GM19025 (cell line): ENCODE results near the gene MPV17L2.

ENCODE experiments used
- ATAC-seq: cut with Tn5 transposase; IDR thresholded peaks from one replicate; pipeline ENCODE4 v1.9.1; 2021; ENCODE audit warnings: mild to moderate bottlenecking, low read depth, moderate library complexity; ENCODE audit not compliant: unreplicated experiment

Gene MPV17L2

GRCh38 chr19:18160493-18160970 lies 32.5 kb upstream of the MPV17L2 start:
- ATAC-seq, result no peak

GRCh38 chr19:18160971-18161635 lies 31.9 kb upstream of the MPV17L2 start:
- no peak for ATAC-seq

- no peak for ATAC-seq
Measured at GRCh38 chr19:18161636-18162002, 31.4 kb upstream of the MPV17L2 start.

GRCh38 chr19:18164072-18164471 lies 28.9 kb upstream of the MPV17L2 start:
- no peak for ATAC-seq

GRCh38 chr19:18165794-18166544 lies 27.0 kb upstream of the MPV17L2 start:
- no peak for ATAC-seq

- no peak for ATAC-seq
Measured at GRCh38 chr19:18167011-18167410, 26.0 kb upstream of the MPV17L2 start.

GRCh38 chr19:18167975-18168645 lies 24.9 kb upstream of the MPV17L2 start:
- ATAC-seq, result no peak

- ATAC-seq, result no peak
Measured at GRCh38 chr19:18168673-18169381, 24.2 kb upstream of the MPV17L2 start.

GRCh38 chr19:18170714-18171255 lies 22.2 kb upstream of the MPV17L2 start:
- no peak for ATAC-seq

- ATAC-seq, result no peak
Measured at GRCh38 chr19:18171605-18172327, 21.3 kb upstream of the MPV17L2 start.

- ATAC-seq, result no peak
Measured at GRCh38 chr19:18172331-18173053, 20.5 kb upstream of the MPV17L2 start.

- ATAC-seq, result peak; percentile 4
Measured at GRCh38 chr19:18173054-18173571, 19.9 kb upstream of the MPV17L2 start.

- peak; percentile 41 for ATAC-seq
Measured at GRCh38 chr19:18173572-18174288, 19.3 kb upstream of the MPV17L2 start, which contains the start of gene IFI30. Gene IFI30, plus strand, starts transcription at chr19:18173813. Its CDS starts 29 bp downstream, at chr19:18173842.

GRCh38 chr19:18174983-18175382 lies 18.0 kb upstream of the MPV17L2 start:
- no peak for ATAC-seq

GRCh38 chr19:18176367-18177310 lies 16.4 kb upstream of the MPV17L2 start:
- ATAC-seq, result no peak

- no peak for ATAC-seq
Measured at GRCh38 chr19:18179957-18180356, 13.1 kb upstream of the MPV17L2 start.

- ATAC-seq, result no peak
Measured at GRCh38 chr19:18183529-18183928, 9.5 kb upstream of the MPV17L2 start.
